GM19468 (cell line): ENCODE data around the gene MYL11.
A peak's percentile ranks its signal among the peaks of the same experiment; 100 is the strongest.
"Not testable (repeated sequence)": the region's sequence is repeated elsewhere in the genome, so short reads cannot be mapped to it uniquely, and the experiment has no call there.

Experiments
- ATAC-seq: cut with Tn5 transposase; IDR thresholded peaks from one replicate; pipeline ENCODE4 v1.9.1; 2021; ENCODE audit warnings: mild to moderate bottlenecking, moderate library complexity, moderate number of reproducible peaks; ENCODE audit not compliant: unreplicated experiment; ENCODE audit errors: extremely low read depth

Gene MYL11, protein sequence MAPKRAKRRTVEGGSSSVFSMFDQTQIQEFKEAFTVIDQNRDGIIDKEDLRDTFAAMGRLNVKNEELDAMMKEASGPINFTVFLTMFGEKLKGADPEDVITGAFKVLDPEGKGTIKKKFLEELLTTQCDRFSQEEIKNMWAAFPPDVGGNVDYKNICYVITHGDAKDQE

DNA sequence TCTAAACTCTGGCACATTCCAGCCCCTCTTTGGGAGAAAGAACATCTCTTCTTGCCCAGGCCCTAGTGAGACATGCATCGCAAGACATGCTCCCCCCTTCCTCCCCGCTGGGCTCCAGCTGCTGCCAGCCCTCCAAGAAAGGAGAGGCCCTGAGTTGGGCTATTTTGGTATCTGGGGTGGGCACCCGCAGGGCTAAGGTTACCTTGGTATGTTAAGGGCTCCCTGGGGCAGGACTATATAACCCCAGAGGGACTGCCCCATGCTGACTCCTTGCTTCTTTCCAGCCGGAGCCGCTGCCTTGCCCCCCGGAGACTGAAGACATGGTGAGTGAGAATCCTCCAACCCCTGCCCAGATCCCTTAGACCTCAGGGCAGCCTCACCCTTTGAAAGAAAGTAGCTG lies at the start of gene MYL11:
Gene MYL11, plus strand, starts transcription at position 265 of the 400 bp plus-strand sequence. Its CDS starts 56 bp downstream, at position 321.
- no peak for ATAC-seq

DNA sequence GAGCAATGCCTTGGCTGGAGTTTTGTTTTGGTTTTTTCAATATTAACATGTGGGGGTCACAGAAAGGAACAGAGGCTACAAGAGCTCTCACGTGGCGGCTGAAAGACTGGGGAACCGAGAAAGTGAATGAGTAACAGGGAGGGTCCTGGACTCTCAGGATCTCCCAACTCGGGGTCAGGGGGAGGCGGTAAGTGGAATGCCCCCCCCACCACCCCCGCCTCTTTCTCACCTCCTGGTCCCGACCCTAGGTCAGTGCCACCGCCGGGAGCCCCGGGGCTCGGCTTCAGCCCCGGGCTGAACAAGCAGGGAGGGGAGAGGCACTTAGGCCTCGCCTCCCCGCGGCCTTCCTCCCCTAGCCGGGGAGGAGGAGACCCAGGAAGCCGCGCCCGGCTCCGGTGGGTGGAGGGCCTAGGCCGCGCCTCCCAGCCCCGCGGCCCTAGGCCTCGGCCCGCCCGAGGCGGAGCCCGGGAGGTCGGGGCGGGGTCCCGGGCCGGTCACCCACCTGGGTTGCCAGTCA lies 40.1 kb upstream of the MYL11 start:
- peak; percentile 69 for ATAC-seq

DNA sequence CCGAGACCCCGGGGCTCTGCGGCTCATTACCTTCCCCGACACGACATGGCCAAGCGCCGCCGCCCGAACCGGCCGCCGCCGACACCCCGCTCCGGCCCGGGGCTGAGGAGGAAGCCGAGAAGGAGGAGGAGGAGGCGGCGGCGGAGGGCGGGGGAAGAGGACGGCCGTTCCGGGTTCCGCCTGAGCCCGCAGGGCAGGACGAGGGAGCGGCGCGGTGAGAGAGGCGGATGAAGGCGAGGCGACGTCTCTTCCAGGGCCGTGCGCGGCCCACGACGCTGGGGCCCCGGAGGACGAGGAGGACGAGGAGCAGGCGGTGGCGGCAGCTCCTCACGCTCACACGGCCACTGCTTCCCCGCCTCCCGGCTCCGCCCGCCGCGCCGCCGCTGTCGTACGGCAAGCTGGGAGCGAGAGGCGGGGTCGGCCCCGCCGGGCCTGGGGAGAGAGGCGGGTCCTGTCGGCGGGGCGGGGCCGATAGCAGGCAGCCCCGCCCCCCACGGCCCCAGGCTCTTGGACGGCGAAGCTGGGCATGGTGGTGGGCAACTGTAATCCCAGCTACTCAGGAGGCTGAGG lies 39.5 kb upstream of the MYL11 start:
- peak; percentile 43 for ATAC-seq

DNA sequence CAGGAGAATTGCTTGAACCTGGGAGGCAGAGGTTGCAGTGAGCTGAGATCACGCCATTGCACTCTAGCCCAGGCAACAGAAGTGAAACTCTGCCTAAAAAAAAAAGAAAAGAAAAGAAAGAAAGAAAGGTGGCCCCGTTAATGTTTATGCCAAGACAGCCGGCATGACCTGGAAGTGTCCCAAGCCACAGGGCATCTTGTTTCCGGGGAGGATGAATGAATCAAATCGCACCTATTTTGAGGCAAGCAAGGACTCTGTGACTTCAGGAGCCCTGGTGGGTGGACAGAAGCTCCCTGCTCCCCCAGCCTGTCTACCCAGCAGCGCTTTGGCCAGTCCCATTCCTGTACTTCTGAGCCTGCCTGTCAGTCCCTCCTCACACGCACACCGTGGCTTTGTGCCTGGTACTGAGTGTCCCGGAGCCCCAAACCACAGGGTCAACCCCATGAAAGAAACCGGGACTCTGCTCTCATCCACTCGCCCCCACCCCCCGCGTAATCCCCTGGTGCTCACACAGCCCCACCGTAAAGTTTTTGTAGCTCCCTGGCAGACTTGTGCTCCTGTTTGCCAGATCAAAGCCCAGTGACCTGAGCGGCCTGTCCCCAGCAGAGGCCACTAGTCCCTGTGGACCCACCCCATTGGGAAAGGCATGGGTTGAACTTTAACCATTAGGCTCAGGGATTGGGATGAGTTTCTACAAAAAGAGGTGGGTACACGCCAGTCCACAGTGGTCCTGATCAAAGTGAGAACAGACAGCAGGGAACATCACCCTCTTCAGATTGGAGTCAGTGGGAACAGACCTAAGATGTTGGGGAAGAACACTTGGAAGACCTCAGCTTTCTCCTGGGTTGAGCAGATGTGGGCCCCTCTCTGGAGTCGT lies 38.8 kb upstream of the MYL11 start:
- no peak for ATAC-seq

DNA sequence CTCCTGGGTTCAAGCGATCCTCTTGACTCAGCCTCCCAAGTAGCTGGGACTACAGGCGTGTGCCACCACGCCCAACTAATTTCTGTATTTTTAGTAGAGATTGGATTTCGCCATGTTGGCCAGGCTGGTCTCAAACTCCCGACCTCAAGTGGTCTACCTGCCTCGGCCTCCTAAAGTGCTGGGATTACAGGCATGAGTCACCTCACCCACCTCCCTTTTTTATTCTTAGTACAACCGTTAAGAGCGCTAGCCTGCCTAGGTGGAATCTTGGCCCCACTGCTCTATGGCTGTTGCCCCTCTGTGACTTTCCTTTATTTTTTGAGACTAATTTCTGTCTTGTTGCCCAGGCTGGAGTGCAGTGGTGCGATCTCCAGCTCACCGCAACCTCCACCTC lies 36.6 kb upstream of the MYL11 start:
- not testable (repeated sequence) for ATAC-seq

DNA sequence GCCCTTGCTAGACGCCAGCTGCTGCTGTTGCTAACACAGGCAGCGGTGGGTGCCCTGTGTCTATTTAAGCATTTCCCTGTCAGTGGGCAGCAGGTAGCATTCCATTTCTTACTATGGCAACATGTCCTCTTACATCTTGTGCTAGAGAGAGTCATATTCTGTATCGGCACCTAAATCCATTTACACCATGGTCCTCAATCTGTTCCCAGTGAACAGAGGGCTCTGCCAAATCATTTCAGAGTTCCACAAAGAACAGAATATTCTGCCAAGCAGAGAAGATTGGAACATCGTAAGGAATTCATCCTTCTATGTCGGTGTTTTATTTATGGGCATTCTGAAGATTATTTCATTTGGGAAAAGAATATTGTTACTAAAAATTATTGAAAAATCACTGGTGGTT lies 35.9 kb upstream of the MYL11 start:
- not testable (repeated sequence) for ATAC-seq

DNA sequence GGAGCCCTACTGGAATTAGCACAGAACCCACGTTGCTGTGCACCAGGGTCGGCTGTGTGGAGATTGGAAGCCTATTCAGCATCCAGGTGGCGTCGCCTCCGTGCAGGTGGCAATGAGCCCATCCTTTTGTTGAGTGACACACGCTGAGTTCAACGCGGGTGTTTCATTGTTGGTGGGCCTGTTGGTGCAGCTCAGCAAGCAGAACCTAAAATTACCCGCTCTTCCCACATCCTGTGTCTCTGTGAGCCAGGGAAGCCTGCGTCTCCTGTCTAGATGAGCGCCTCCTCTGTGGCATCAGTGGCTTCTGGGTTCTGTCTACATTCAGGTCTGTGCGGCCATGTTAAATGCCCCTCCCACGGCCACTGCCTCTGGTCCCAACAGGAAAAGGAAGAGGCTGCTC lies 34.0 kb upstream of the MYL11 start:
- ATAC-seq = no peak

DNA sequence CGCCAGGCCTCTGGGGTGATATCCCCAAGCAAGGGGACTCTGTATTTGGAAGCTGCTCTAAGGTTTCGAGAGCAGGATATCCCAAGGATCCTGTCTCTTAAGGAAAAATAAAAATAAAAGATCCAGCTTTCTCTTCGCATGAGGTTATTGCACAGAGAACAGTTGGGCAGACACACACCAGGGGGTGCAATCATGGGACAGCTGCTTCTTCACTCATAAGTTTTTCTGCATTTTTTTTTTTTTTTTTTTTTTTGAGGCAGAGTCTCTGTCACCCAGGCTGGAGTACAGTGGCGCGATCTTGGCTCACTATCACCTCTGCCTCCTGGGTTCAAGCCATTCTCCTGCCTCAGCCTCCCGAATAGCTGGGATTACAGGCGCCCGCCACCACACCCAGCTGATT lies 32.6 kb upstream of the MYL11 start:
- ATAC-seq = not testable (repeated sequence)

DNA sequence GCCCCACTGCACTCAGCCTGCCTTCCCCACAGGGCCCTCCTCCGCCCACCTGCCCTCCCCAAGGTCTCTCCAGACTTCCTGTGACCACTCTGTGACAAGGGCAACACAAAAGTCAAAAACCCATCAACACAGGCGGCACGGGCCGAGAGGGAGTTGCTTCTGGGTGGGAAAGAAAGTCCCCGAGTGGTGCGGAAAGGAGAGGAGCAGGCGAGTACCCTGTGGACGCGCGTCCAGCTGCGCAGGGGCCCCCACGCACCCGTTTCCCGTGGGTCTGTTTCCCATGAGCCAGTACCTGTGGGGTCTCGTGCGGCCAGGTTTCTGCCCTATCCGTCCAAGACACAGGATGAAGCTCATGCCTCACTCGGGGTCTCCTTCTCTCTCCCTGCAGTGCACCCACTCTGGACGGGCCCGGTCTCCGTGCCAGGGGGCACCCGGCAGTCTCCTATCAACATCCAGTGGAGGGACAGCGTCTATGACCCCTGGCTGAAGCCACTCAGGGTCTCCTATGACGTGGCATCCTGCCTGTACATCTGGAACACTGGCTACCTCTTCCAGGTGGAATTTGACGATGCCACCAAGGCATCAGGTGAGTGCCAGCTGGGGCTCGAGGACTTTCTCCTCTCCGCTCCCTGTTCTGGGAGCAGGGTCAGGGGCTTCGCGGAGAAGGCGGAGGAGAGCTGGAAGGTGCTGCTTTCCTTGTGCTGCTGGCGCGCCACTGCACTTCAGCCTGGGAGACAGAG lies 31.7 kb upstream of the MYL11 start:
- no peak for ATAC-seq

DNA sequence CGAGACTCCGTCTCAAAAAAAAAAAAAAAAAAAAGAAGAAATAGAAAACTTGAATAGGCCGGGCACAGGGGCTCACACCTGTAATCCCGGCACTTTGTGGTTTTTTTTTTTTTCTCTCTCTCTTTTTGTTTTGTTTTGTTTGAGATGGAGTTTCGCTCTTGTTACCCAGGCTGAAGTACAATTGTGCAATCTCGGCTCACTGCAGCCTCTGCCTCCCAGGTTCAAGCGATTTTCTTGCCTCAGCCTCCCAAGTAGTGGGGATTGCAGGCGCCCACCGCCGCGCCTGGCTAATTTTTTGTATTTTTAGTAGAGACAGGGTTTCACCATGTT lies 31.1 kb upstream of the MYL11 start:
- ATAC-seq = not testable (repeated sequence)

DNA sequence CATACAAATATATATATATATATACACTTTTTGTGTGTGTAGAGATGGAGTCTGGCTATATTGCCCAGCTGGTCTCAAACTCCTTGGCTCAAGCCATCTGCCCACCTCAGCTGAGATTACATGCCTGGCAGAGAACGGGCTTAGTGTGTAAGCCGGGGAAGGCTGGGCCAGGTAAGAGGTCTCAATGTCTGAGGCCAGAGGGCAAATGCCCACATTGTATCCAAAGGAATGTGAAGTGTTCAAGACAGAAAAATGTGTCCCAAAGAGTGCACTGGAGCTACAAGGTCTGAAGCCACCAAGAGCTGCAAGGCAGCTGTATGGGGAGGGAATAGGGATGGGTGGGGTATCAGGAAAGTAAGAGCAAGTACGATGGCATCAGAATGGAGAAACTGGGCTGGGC lies 28.3 kb upstream of the MYL11 start:
- no peak for ATAC-seq

DNA sequence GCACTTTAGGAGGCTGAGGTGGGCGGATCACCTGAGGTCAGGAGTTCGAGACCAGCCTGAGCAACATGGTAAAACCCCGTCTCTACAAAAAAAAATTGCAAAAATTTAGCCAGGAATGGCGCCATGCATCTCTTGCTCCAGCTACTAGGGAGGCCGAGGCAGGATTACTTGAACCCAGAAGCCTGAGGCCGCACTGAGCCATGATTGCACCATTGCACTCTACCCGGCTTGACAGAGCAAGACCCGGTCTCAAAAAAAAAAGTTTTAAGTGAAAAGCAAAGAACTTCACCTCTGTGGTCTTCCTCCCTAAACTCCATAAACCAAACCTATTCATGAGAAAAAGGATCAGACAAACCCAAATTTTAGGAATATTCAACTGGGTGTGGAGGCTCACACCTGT lies 26.5 kb upstream of the MYL11 start:
- ATAC-seq = no peak

DNA sequence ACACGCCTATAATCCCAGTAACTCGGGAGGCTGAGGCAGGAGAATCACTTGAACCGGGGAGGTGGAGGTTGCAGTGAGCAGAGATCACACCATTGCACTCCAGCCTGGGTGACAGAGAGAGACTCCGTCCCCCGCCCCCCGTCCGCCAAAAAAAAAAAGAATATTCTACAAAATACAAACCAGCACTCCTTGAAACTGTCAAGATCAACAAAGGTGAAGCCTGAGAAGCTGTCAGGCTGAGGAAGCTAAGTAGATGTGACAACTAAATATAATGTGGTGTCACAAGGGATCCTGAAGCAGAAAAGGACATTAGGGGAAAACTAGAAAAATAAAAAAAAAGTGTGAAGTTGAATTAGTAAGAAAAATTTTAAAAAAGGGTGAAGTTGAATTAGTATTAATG lies 25.7 kb upstream of the MYL11 start:
- ATAC-seq = no peak

DNA sequence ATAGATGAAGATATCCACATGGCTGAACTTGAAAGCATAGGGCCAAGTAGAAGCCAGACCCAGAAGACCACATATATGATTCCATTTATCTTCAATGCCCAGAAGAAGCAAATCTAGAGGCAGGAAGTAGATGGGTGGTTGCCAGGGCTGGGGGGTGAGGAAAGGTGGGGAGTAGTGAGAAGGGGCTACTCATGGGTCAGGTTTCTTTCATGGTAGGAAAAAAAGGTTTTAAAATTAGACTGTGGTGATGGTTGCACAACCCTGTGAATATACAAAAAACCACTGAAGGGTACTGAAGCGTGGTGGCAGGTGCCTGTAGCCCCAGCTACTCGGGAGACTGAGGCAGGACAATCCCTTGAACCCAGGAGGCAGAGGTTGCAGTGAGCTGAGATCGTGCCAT lies 24.9 kb upstream of the MYL11 start:
- no peak for ATAC-seq

DNA sequence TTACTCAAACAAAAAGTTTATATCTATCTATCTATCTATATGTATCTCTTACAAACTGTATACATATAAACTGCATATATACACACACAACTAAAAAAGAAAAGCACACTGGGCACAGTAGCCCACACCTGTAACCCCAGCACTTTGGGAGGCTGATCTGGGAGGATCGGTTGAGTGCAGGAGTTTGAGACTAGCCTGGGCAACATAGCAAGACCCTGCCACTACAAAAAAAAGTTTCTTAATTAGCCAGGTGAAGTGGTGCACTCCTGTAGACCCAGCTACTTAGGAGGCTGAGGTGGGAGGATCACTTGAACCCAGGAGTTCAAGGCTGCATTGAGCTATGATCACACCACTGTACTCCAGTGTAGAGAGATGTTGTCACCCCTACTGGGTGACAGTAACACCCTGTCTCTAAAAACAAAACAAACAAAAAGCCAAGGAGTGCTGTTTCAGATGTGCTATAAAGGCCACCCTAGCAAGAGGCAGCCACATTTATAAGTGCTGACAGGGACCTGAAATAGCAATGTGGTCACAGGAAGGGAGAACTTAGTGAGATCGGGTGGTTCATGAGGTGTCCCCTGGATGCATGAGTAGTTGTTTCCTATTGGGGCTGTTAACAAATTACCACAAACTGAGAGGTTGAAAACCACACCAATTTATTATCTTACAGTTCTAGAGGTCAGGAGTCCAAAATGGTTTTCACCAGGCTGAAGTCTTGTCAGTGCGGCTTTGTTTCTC lies 24.3 kb upstream of the MYL11 start:
- no peak for ATAC-seq

DNA sequence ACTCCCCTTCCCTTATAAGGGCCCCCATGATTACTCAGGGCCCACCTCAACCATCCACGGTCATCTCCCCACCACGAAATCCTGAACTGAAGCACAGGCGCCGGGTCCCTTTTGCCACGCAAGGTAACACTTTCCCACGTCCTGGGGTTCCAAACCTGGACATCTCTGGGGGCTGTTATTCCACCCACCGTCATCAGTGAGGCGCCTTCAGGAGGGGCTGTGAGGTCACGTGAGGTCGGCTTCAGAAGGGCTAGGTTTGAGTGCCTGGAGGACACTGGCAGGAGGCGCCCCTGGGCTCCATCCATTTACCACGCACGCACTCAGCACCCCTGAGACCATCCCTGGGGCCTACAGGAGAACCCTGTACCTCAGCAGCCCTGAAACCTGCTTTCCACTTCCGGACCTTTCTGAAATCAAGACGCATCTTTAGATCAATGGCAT lies 23.6 kb upstream of the MYL11 start:
- no peak for ATAC-seq

DNA sequence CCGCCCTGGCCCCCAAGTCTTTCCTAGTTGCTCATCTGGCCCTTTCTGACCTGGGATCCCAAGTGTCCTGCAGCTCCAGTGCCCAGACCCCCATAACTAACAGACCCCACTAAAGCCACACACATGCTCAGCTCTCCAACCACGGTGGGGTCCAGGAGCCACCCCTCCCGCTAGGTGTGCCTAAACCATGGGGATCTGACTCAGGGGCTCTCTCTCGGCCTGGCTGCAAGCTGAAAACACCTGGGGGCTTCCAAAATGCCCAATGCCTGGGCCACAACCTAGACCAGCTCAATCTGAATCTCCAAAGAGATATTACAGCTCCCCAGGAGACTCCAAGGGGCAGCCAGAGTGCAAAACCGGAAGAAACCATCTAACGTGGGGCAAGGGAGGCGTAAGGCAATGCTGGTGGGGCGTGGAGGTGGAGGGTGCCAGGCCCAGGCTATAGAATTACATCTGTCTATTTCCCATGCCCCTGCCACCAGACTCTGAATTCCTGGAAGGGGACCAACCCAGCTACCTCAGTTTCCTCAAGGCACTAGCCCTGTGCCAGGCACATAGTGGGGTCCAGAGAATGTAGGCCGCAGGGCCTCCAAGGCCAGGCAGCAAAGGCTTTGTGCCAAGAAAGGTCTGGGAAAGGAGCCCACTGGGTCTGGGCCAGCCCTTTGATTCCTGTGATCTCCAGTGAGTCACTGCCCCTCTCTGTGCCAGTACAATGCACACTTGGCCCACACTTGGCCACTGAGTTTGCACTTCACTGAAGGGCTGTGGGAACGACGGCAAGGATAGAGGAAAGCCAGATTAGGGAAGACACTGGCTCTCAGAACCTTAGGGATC lies 22.8 kb upstream of the MYL11 start:
- no peak for ATAC-seq

DNA sequence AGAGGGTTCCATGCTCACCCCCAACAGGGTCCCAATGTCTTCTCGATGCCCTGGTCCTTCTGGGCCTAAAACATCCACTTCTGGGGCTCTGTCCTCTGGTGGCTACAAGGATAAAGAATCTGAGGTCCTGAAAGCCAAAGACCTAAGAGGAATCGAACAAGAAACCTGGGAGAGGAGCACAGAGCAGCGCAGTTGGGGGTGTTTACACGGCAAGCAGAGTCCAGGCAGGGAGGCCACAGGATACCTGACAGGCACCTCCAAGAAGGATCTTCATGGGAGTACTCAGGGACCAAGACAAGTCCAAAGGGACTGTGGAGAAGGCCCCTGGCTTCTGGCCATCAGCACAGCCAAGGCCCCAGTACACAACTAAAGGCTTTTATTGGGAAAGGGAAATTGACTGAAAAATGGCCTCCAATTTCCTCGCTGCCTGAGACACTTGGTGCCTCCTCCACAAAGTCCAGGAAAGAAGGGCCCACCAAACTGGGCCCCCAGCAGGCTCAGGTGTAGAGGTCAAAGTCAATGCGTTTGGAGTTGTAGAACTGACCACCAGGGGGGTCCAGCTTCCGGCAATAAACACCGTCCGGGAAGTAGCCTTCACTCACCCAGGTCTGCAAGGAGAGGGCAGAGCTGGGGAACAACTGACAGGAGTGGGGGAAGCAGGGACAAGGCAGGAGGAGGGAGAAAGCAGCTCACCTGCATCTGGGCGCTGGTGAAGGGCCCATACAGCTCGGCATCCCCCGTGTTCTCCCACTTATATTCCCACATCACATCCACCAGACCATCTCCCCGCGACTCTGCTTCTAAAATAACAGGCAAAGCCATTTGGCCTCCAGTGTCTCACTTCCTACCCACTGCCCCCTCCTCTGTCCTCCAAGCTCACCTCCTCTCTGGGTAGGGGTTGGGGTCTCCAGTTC lies 21.9 kb upstream of the MYL11 start:
- ATAC-seq = no peak
